ENCODE results near the gene ZNF300.
"Not testable (repeated sequence)": the region's sequence is repeated elsewhere in the genome, so short reads cannot be mapped to it uniquely, and the experiment has no call there.

ZNF300 gene

GRCh38 chr5:150904479-150905311, at the start of gene ZNF300:
Gene ZNF300 (minus strand): TSS chr5:150904980. CDS start chr5:150903155, 1,825 bp downstream.
- H3K27ac ChIP-seq, result peak within 1 kb of the TSS in 20 of 21 experiments; percentile 57 to 91 (median 83)

GRCh38 chr5:150948539-150948938, 43.8 kb upstream of the ZNF300 start:
- H3K4me3 ChIP-seq, result no peak overlapping the region
- no peak overlapping the region for H3K27ac ChIP-seq

More at GRCh38 chr5:150904479-150905311, at the start of gene ZNF300:
- H3K4me3 ChIP-seq, result peak within 1 kb of the TSS; percentile 23 to 46 (median 38)

GRCh38 chr5:150946351-150946905, 41.6 kb upstream of the ZNF300 start:
- H3K27ac ChIP-seq, result peak overlapping the region in 18 of 21 experiments; percentile 43 to 90 (median 76)
- peak overlapping the region; percentile 19 to 45 (median 37) for H3K4me3 ChIP-seq

- Histone ChIP-seq H3K27ac (peak overlapping the region in 18 of 21 experiments; percentile 43 to 90 (median 76)), H3K4me3 (peak overlapping the region; percentile 19 to 45 (median 37))
Measured at GRCh38 chr5:150945947-150946346, 41.2 kb upstream of the ZNF300 start.

- peak overlapping the region in 2 of 7 experiments; percentile 41 to 45 for H3K4me3 ChIP-seq
- no peak overlapping the region for H3K27ac ChIP-seq
Measured at GRCh38 chr5:150945486-150945885, 40.7 kb upstream of the ZNF300 start.

- H3K27ac ChIP-seq, result no peak overlapping the region
- no peak overlapping the region for H3K4me3 ChIP-seq
Measured at GRCh38 chr5:150931368-150931965, 26.7 kb upstream of the ZNF300 start.

- Histone ChIP-seq H3K27ac (no peak overlapping the region), H3K4me3 (no peak overlapping the region)
Measured at GRCh38 chr5:150918613-150919012, 13.8 kb upstream of the ZNF300 start.

GRCh38 chr5:150912312-150912814, 7.6 kb upstream of the ZNF300 start:
- Histone ChIP-seq H3K27ac (no peak overlapping the region), H3K4me3 (no peak overlapping the region)

GRCh38 chr5:150905312-150905683, 518 bp upstream of the ZNF300 start:
- Histone ChIP-seq H3K27ac (peak overlapping the region in 17 of 21 experiments; percentile 57 to 91 (median 83)), H3K4me3 (peak overlapping the region; percentile 23 to 46 (median 38))

- Histone ChIP-seq H3K4me3 (no peak overlapping the region), H3K27ac (no peak overlapping the region)
Measured at GRCh38 chr5:150901446-150901845, 3.3 kb downstream of the ZNF300 start.

- H3K27ac ChIP-seq, result no peak overlapping the region
- H3K4me3 ChIP-seq, result no peak overlapping the region
Measured at GRCh38 chr5:150895431-150896428, 9.1 kb downstream of the ZNF300 start.

GRCh38 chr5:150879358-150879757, 25.4 kb downstream of the ZNF300 start:
- H3K27ac ChIP-seq, result no peak overlapping the region
- H3K4me3 ChIP-seq, result no peak overlapping the region

GRCh38 chr5:150862070-150862469, 42.7 kb downstream of the ZNF300 start:
- Histone ChIP-seq H3K4me3 (no peak overlapping the region), H3K27ac (no peak overlapping the region)

GRCh38 chr5:150860246-150860821, 44.4 kb downstream of the ZNF300 start:
- H3K4me3 ChIP-seq, result no peak overlapping the region
- no peak overlapping the region for H3K27ac ChIP-seq

- H3K27ac ChIP-seq, H3K4me3 ChIP-seq: not testable (repeated sequence)
Measured at GRCh38 chr5:150856700-150857099, 48.1 kb downstream of the ZNF300 start.

- no peak overlapping the region for H3K4me3 ChIP-seq
- no peak overlapping the region for H3K27ac ChIP-seq
Measured at GRCh38 chr5:150853561-150853960, 51.2 kb downstream of the ZNF300 start.

GRCh38 chr5:150851039-150851438, 53.7 kb downstream of the ZNF300 start:
- H3K27ac ChIP-seq, result no peak overlapping the region

GRCh38 chr5:150848271-150848670, 56.5 kb downstream of the ZNF300 start:
- H3K4me3 ChIP-seq, result no peak overlapping the region
- no peak overlapping the region for H3K27ac ChIP-seq

More at GRCh38 chr5:150851039-150851438, 53.7 kb downstream of the ZNF300 start:
- H3K4me3 ChIP-seq, result no peak overlapping the region

- Histone ChIP-seq H3K4me3 (no peak overlapping the region), H3K27ac (no peak overlapping the region)
Measured at GRCh38 chr5:150847334-150847695, 57.5 kb downstream of the ZNF300 start.

Data from skin epidermis (tissue), 12 donors.